Measurements from ENCODE around the gene TBC1D2.

GRCh38 chr9:98211260-98211659 lies 44.2 kb downstream of the TBC1D2 start:
- no peak for TF ChIP-seq ZKSCAN5 (CRISPR knock-in tag; IDR thresholded peaks at IDR 0.05)
- no peak for TF ChIP-seq NONO (IDR thresholded peaks at IDR 0.05)
- no peak for TF ChIP-seq NONO (CRISPR knock-in tag; conservative IDR thresholded peaks at IDR 0.05)
- no peak for TF ChIP-seq CTCF (CRISPR knock-in tag; IDR thresholded peaks at IDR 0.05)
- TF ChIP-seq HOXA7 (CRISPR knock-in tag; IDR thresholded peaks at IDR 0.05) = no peak
- no peak for TF ChIP-seq POLR2AphosphoS5 (IDR thresholded peaks at IDR 0.05; ENCODE audit: low read depth, low read length)
- no peak for TF ChIP-seq NR3C1 (CRISPR knock-in tag; IDR thresholded peaks at IDR 0.05)
- no peak for TF ChIP-seq EZH2 (conservative IDR thresholded peaks at IDR 0.05; ENCODE audit: low read depth, low read length)
- no peak for TF ChIP-seq MYNN (CRISPR knock-in tag; IDR thresholded peaks at IDR 0.05; ENCODE audit: low read depth)
- TF ChIP-seq ZFX (CRISPR knock-in tag; IDR thresholded peaks at IDR 0.05; ENCODE audit: low read depth) = no peak
- no peak for TF ChIP-seq EP300 (IDR thresholded peaks at IDR 0.05; ENCODE audit: low read depth in 2 of 2, low read length in 2 of 2)
- no peak for TF ChIP-seq EP300 (CRISPR knock-in tag; IDR thresholded peaks at IDR 0.05; ENCODE audit: borderline replicate concordance)

Measured in HepG2 (cell line).